Skeletal muscle tissue (tissue), 4 donors: ENCODE results near the gene CDK14. TPM values are rescaled to one million over a fixed set of nuclear protein-coding genes. Genes with fewer than 3 reads are reported as not detected.
A peak's percentile ranks its signal among the peaks of the same experiment; 100 is the strongest.
"Not testable (repeated sequence)": the region's sequence is repeated elsewhere in the genome, so short reads cannot be mapped to it uniquely, and the experiment has no call there.

Experiments
- H3K27ac ChIP-seq: one replicate; pipeline ENCODE4 v1.7.0; 2013; ENCODE audit warnings: mild to moderate bottlenecking, low read depth, low read length, inconsistent platforms
- H3K27me3 ChIP-seq, 3 donors: one replicate each; pipeline ENCODE4 v1.7.0; 2013; ENCODE audit warnings: low read length in 3 of 3; ENCODE audit not compliant: control insufficient read depth in 3 of 3, insufficient read depth in 3 of 3
- H3K36me3 ChIP-seq, 3 donors: one replicate each; pipeline ENCODE4 v1.7.0; 2013; ENCODE audit warnings: low read length in 3 of 3; ENCODE audit not compliant: control insufficient read depth in 3 of 3, insufficient read depth in 3 of 3
- H3K4me1 ChIP-seq, 3 donors: one replicate each; pipeline ENCODE4 v1.7.0; 2013; ENCODE audit warnings: low read length in 3 of 3, mild to moderate bottlenecking in 3 of 3; ENCODE audit not compliant: control insufficient read depth in 3 of 3, insufficient read depth in 3 of 3
- H3K4me3 ChIP-seq, 3 donors: one replicate each; pipeline ENCODE4 v1.7.0; 2013; ENCODE audit warnings: low read length in 3 of 3
- H3K9ac ChIP-seq, 3 donors: one replicate each; pipeline ENCODE4 v1.7.0; 2013; ENCODE audit warnings: low read length in 3 of 3, mild to moderate bottlenecking in 3 of 3, moderate library complexity in 2 of 3, low read depth in 1 of 3
- H3K9me3 ChIP-seq, 3 donors: one replicate each; pipeline ENCODE4 v1.7.0; 2013; ENCODE audit warnings: low read length in 3 of 3; ENCODE audit not compliant: control insufficient read depth in 3 of 3
- total RNA-seq: library from RNA; depleted of rRNA; stranded (reverse); fragments of >200 nt; gene quantifications from one replicate; pipeline ENCODE4 v1.2.3, GENCODE V29; 2014
- donor health status: Osteomylitis.

CDK14 gene
- total RNA-seq, 1 donor from 2014 or later, result 25.1 TPM

DNA sequence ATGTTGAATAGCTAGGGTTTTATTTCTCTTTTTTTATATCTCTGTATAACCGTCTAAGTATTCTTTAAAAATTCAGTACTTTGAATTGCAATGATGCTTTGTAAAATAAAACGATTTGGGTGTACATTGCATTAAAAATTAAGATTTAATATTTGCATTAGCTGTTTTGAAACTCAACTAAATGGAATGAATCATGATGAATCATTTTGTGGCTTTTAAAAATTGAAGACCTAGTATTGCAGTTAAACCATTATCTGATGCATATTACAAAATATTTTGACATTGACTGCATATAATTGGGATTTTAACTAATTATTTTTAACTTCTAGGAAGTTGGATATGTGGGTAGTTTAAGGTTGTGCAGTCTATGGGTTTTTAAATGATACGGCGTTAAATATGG is 314.0 kb downstream of the CDK14 start:
- Histone ChIP-seq H3K27me3 (no peaks in the 10 kb centered on the region), H3K9ac (no peak overlapping the region), H3K4me1 (no peaks in the 10 kb centered on the region), H3K36me3 (no peaks in the 10 kb centered on the region), H3K9me3 (no peaks in the 10 kb centered on the region), H3K4me3 (no peak overlapping the region), H3K27ac (no peak overlapping the region)

DNA sequence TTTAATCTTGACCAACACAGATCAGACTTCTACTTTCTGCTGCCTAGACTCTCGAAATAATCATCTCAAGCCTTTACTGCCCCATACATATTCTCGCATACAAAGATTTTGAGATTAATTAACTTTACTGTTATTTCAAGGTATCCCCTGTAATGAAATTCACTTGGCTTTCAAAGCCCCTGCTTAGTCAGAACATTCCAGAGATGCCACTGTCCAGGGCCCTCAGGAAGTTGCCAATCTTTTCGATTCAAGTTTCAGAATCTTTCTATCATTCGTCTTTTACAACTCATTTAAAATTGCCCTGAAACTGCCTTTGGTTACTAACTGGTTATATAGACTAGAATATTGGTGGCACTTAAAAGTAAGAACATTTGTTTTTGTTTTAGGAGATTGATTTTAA is 320.2 kb downstream of the CDK14 start:
- no peaks in the 10 kb centered on the region for H3K9me3 ChIP-seq
- no peak overlapping the region for H3K27ac ChIP-seq
- no peaks in the 10 kb centered on the region for H3K27me3 ChIP-seq
- H3K36me3 ChIP-seq, result no peaks in the 10 kb centered on the region
- no peaks in the 10 kb centered on the region for H3K4me1 ChIP-seq
- H3K9ac ChIP-seq, result no peak overlapping the region
- H3K4me3 ChIP-seq, result no peak overlapping the region

DNA sequence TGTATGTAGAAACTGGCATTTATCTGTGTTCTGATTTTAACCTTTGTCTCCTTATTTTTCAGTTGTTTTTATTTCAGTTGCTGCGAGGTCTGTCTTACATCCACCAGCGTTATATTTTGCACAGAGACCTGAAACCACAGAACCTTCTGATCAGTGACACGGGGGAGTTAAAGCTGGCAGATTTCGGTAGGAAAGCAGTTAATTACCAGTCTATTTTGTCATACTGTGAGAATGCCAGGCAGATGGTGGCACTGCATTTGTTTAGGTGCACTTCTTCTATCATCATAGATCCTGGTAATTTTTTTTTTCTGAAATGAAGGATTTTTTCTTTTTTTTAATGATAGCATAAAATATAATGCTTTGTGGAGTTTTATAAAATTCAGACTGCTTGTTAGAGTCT is 321.4 kb downstream of the CDK14 start:
- H3K4me1 ChIP-seq, result no peaks in the 10 kb centered on the region
- no peak overlapping the region for H3K27ac ChIP-seq
- H3K27me3 ChIP-seq, result no peaks in the 10 kb centered on the region

DNA sequence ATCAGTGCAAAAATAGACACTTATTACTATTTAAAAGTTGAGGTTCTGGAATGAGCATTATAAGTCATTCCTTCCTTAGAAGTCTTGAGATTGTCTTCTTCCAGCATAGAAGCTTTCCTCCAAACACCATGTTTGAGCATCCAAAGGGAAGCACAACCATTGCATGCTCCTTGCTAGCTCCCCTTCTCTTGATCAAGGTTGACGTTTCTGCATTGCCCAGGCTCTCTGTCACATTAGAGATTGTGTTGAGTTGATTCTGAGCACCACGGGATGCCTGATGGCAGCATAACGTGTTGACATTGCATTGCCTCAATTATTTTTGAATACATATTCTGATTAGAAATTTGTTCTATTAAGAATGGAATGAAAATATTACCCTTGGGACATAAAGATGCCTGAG is 322.2 kb downstream of the CDK14 start:
- H3K9ac ChIP-seq, result no peak overlapping the region
- H3K9me3 ChIP-seq, result no peaks in the 10 kb centered on the region
- H3K36me3 ChIP-seq, result no peaks in the 10 kb centered on the region
- H3K4me3 ChIP-seq, result no peak overlapping the region
- no peaks in the 10 kb centered on the region for H3K4me1 ChIP-seq
- no peaks in the 10 kb centered on the region for H3K27me3 ChIP-seq
- H3K27ac ChIP-seq, result no peak overlapping the region

More for the DNA sequence above, 321.4 kb downstream of the CDK14 start:
- Histone ChIP-seq H3K36me3 (no peaks in the 10 kb centered on the region), H3K4me3 (no peak overlapping the region), H3K9ac (no peak overlapping the region), H3K9me3 (no peaks in the 10 kb centered on the region)

DNA sequence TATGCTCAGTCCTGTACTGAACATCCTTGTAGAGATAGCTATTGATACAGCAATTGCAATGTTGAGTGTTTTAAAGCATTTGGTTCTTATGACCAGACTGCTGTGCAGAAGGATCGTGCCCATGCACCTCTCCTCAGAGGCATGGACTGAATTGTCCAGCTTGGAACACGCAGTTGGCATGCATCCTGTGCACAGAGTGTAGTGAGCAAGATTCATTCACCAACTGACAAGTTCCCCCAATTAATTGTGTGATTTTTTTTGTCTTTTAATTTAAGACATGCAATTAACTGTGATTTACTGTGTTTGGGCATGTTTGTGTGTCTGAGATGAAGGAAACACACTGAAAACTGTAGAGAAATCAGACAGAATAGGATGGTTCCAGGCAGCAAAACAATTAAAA is 323.7 kb downstream of the CDK14 start:
- no peak overlapping the region for H3K4me3 ChIP-seq
- H3K36me3 ChIP-seq, result no peaks in the 10 kb centered on the region
- H3K9ac ChIP-seq, result no peak overlapping the region
- H3K9me3 ChIP-seq, result no peaks in the 10 kb centered on the region
- H3K4me1 ChIP-seq, result no peaks in the 10 kb centered on the region
- H3K27me3 ChIP-seq, result no peaks in the 10 kb centered on the region
- no peak overlapping the region for H3K27ac ChIP-seq

DNA sequence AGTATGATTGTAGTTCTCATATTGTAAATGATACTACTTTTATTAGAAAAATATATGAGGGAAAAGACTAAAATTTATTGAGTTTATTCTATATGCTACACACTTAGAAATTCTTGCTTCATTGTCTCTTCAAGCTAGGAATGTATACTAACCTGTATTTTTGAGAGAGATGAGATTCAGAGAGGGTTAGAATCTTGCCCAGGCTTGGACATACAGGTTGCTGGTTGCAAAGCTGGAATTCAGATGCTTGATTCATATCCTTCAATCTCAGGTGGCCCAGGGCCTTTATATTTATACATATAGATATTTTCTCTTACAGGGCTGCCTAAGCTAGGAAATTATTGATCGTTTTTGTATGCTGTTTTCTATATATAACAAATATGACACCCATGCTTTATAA is 324.2 kb downstream of the CDK14 start:
- Histone ChIP-seq H3K4me3 (no peak overlapping the region), H3K27ac (no peak overlapping the region), H3K9ac (no peak overlapping the region), H3K4me1 (no peaks in the 10 kb centered on the region), H3K9me3 (no peaks in the 10 kb centered on the region), H3K36me3 (no peaks in the 10 kb centered on the region), H3K27me3 (no peaks in the 10 kb centered on the region)

DNA sequence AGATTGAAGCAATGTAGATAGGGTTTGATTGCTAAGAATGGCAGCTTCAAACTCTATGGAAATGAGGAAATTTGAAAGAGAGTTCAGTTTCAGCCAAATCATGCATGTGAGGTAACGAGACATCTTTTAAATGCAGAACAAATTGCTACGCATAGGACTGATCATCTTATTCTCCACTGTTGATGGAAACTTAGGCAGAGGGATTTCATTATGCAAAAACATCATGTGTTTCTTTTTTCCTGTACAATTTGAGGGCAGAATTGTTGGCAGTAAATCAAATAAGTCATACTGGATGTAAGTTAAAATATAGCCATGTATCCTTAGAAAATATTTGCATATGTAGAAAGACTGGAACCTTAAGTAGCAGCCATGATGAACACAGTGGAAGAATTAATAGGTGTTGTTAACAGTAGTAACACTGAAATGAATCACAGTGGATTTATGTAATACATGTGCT is 327.4 kb downstream of the CDK14 start:
- Histone ChIP-seq H3K4me3 (no peak overlapping the region), H3K27ac (no peak overlapping the region), H3K4me1 (no peaks in the 10 kb centered on the region), H3K9ac (no peak overlapping the region), H3K36me3 (no peaks in the 10 kb centered on the region), H3K27me3 (no peaks in the 10 kb centered on the region), H3K9me3 (no peaks in the 10 kb centered on the region)

DNA sequence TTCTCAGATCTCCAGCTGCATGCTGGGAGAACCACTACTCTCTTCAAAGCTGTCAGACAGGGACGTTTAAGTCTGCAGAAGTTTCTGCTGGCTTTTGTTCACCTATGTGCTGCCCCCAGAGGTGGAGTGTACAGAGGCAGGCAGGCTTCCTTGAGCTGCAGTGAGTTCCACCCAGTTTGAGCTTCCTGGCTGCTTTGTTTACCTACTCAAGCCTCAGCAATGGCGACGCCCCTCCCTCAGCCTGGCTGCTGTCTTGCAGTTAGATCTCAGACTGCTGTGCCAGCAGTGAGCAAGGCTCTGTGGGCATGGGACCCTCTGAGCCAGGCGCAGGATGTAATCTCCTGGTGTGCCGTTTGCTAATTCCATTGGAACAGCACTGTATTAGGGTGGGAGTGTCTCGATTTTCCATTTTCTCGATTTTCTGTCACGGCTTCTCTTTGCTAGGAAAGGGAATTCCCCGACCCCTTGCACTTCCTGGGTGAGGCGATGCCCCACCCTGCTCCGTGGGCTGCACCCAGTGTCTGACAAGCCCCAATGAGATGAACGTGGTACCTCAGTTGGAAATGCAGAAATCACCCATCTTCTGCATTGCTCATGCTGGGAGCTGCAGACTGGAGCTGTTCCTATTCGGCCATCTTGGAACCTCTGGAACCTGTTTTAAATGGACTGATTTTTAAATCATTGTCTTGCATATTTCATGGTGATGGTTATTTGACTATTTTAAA is 332.7 kb downstream of the CDK14 start:
- H3K4me3 ChIP-seq, H3K36me3 ChIP-seq, H3K9me3 ChIP-seq, H3K27ac ChIP-seq, H3K9ac ChIP-seq, H3K27me3 ChIP-seq: not testable (repeated sequence)
- H3K4me1 ChIP-seq, result peaks cover 10 to 19% (median 10%) of the 10 kb centered on the region in 3 donors

DNA sequence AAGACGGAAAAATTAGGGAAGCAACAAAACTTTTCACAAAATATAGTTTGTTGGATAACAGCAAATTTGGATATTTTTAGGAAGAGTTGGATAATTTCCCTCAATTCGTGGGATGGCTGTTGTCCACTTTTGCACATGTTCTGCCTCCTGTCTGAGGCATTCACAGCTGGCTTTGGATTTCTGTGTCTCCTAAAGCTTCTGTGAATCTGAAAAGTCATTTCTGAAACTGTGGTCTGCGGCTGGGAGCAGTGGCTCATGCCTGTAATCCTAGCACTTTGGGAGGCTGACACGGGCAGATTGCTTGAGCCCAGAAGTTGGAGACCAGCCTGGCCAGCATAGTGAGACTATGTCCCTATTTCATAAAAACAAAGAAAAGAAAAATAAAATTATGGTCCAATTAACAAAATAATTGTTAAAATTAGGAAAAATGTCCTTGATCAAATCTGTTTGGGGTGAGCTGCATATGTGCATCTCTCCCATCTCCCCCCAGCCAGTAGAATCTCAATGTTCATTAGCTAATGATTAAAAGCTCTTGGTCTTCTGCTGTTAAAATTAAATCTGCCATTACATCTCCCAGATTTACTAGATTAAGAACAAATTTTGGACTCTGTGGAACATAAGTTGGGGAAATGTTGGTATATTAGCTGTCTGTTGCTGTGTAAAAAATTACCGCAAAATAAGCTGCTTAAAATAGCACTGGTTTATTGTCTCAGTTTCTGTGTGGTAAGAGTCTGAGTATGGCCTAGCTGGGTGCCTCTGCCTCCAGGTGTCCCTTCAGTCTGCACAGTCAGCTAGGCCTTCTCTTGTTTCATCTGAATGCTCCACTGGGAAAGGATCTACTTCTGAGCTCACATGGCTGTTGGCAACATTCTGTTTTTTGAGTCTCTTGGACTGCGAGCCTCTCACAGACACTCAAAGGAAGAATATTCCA is 336.1 kb downstream of the CDK14 start:
- H3K4me1 ChIP-seq, result peaks cover 10 to 19% (median 15%) of the 10 kb centered on the region in 3 donors
- H3K9ac ChIP-seq, result peak overlapping the region in 1 of 3 donors; percentile 9
- H3K36me3 ChIP-seq, result no peaks in the 10 kb centered on the region
- H3K27me3 ChIP-seq, result no peaks in the 10 kb centered on the region
- H3K9me3 ChIP-seq, result no peaks in the 10 kb centered on the region
- no peak overlapping the region for H3K4me3 ChIP-seq
- peak overlapping the region; percentile 70 for H3K27ac ChIP-seq

DNA sequence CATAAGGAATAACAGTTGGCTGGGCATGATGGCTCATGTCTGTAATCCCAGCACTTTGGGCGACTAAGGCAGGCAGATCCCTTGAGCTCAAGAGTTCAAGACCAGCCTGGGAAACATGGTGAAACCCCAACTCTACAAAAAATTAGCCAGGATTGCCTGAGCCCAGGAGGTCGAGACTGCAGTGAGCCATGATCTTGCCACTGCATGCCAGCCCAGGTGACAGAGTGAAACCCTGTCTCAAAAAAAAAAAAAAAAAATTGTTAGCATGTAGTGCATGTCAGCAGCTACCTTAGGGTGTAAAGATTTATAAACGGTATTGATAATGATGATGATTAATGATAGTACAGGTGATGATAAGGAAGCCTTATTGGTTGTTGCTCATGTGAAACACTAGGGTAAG is 336.9 kb downstream of the CDK14 start:
- no peaks in the 10 kb centered on the region for H3K36me3 ChIP-seq
- H3K9ac ChIP-seq, result no peak overlapping the region
- no peak overlapping the region for H3K4me3 ChIP-seq
- peaks cover 10 to 19% (median 15%) of the 10 kb centered on the region in 3 donors for H3K4me1 ChIP-seq
- H3K9me3 ChIP-seq, result no peaks in the 10 kb centered on the region
- H3K27ac ChIP-seq, result peak overlapping the region; percentile 70
- H3K27me3 ChIP-seq, result no peaks in the 10 kb centered on the region
